GM10248 (cell line): Measurements from ENCODE around the gene NR5A2.

Source experiments
- CTCF ChIA-PET: fragments of 300-600 bp; sonication (Branson Sonifier 250); formaldehyde crosslinking; extraction: SDS; loops from one replicate; lab custom pipeline; 2021; ENCODE audit warnings: antibody characterized with exemption; lab: Yijun Ruan, JAX
- POLR2A ChIA-PET: fragments of 350-650 bp; sonication (Branson Sonifier 250); formaldehyde crosslinking; extraction: SDS; loops from one replicate; lab custom pipeline; 2020; ENCODE audit warnings: antibody characterized with exemption; lab: Yijun Ruan, JAX
- DNase-seq: peaks from one replicate; pipeline ENCODE4 v3.0.0; 2012; ENCODE audit errors: extremely low spot score
- TF ChIP-seq, protein P1 (sequence below): IDR thresholded peaks from 2 replicates; pipeline ENCODE4 v1.5.1; 2012; ENCODE audit warnings: mild to moderate bottlenecking, low read depth; ENCODE audit errors: extremely low read depth, missing control alignments, control extremely low read depth

NR5A2 gene

DNA sequence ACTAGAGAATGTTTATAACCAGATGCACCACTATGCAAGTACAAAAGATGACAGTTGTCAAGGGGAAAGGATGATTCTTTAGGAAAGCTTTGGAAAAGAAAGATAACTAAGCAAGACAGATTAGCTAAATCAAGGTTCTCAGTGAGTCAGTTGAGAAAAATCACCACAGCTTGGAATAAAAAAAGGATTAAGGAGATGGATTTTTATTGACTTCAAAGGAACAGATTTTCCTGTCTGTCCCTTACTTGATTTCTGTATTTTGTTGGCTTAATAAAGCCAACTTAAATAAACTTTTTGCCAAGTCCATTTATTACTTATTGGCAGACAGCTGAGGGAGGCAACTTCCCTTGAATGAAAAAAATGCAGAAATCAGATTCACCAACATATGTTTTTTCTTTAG lies 93.9 kb downstream of the NR5A2 start:
- TF ChIP-seq, protein P1, sequence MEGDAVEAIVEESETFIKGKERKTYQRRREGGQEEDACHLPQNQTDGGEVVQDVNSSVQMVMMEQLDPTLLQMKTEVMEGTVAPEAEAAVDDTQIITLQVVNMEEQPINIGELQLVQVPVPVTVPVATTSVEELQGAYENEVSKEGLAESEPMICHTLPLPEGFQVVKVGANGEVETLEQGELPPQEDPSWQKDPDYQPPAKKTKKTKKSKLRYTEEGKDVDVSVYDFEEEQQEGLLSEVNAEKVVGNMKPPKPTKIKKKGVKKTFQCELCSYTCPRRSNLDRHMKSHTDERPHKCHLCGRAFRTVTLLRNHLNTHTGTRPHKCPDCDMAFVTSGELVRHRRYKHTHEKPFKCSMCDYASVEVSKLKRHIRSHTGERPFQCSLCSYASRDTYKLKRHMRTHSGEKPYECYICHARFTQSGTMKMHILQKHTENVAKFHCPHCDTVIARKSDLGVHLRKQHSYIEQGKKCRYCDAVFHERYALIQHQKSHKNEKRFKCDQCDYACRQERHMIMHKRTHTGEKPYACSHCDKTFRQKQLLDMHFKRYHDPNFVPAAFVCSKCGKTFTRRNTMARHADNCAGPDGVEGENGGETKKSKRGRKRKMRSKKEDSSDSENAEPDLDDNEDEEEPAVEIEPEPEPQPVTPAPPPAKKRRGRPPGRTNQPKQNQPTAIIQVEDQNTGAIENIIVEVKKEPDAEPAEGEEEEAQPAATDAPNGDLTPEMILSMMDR: no peak
- DNase-seq: no peak
- POLR2A ChIA-PET: no interaction called here
- CTCF ChIA-PET: no interaction called here

DNA sequence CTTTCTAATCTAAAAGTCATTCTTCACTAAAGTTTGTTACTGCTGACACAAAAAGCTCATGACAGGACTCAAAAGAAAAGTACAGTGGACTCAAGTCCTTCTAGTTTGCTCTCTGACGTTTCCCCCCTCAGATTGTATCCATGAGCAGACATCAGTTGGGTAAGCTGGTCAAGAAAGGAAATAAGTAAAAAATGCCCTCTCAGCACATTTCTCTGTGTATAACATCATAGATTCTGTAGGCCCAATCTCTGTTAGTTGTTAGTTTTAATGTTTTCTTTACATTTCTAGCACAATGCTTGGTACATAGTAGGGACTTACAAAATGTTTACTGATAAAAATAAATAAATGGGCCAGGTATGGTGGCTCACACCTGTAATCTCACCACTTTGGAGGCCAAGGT lies 96.8 kb downstream of the NR5A2 start:
- DNase-seq: no peak
- TF ChIP-seq, protein P1: no peak
- POLR2A ChIA-PET: no interaction called here
- CTCF ChIA-PET: interaction anchor here (1.1 to 1.8 kb wide), 3 partner anchors 16 to 434 kb away, joined by 3 to 7 read pairs (median 3); no protein-coding TSS in a partner anchor

DNA sequence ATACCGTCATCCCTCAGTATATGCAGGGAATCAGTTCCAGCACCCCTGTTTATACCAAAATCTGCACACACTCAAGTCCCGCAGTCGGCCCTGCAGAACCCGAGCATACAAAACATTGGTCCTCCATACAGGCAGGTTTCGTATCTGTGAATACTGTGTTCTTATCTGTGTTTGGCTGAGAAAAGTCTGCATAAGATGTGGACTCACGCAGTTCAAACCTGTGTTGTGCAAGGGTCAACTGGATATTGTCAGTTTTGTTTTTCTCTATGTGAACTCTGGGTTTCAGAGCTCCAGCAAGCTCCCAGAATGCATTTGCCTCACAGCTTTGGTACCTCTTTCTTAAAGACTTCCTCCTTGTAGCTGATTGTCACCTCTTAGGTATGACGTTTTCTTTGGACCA lies 100.6 kb downstream of the NR5A2 start:
- POLR2A ChIA-PET: no interaction called here
- TF ChIP-seq, protein P1: no peak
- CTCF ChIA-PET: interaction anchor here (0.9 to 2.2 kb wide), 4 partner anchors 11 to 179 kb away, joined by 3 to 12 read pairs (median 4); no protein-coding TSS in a partner anchor
- no peak for DNase-seq

DNA sequence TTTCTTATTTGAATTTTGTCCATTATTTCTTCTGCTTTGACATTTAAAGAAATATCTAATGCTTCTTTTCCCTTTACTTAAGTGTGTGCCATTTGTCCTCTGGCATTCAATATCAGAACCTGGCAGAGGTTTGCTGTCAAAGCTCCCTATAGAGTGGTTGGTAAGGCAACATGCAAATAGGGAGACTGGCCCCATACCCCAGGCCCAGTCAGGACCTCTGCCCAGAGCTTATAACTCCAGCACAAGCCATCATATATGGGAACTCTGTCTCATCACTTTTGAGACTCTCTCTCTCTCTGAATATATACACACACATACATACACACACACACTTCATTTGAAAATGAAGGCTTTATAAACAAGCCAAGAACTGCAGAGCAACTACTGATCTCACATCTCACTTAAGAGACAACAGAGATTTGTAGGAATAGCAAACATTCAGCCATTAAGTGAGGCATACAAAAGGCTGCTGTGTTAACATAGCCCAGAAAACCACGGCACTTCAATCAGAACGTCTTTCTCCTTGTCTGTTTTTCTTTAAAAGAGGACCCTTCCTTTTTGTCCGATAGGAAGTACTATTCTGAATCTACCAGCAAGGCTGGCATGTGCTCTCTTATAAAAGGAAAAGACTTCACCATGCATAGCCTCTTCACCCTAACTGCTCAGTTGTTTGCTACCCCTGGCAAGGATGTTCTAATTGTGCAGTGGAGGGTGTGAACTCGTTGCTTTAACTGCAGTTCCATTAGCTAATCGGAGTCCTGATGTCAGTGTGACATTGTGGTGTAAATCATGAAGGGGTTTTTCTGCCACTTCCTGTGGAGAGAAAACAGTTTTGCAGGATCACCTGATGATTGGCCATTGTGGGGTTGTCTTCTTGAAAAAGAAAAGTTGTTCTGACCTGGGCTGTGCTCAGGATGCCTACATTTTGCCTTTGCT lies 101.7 kb downstream of the NR5A2 start:
- TF ChIP-seq, protein P1: no peak
- ChIA-PET POLR2A (no interaction called here), CTCF (interaction anchor here (0.9 to 2.2 kb wide), 4 partner anchors 10 to 178 kb away, joined by 3 to 12 read pairs (median 4); no protein-coding TSS in a partner anchor)
- DNase-seq: no peak

DNA sequence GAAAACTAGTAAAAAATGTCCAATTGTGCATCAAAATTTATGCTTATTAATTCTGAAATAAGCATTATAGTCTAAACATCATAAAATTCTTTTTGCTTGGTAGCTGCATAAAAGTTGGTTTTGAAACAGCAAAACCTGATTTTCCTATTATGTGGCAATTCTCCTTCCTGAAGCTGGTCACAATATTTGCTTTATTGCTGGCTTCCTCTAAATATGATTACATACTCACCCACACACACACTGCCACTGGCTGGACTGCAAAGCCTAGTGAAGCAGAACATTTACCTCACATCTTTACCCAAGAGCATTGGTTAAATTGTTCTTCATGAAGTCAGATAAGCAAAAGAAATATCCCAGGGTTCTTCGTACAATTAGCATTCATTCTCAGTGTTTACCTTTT lies 103.0 kb downstream of the NR5A2 start:
- TF ChIP-seq, protein P1: no peak
- no peak for DNase-seq
- POLR2A ChIA-PET: no interaction called here
- CTCF ChIA-PET: interaction anchor here (1.0 kb wide), 1 partner anchor 358 kb away, joined by 3 read pairs; no protein-coding TSS in a partner anchor

DNA sequence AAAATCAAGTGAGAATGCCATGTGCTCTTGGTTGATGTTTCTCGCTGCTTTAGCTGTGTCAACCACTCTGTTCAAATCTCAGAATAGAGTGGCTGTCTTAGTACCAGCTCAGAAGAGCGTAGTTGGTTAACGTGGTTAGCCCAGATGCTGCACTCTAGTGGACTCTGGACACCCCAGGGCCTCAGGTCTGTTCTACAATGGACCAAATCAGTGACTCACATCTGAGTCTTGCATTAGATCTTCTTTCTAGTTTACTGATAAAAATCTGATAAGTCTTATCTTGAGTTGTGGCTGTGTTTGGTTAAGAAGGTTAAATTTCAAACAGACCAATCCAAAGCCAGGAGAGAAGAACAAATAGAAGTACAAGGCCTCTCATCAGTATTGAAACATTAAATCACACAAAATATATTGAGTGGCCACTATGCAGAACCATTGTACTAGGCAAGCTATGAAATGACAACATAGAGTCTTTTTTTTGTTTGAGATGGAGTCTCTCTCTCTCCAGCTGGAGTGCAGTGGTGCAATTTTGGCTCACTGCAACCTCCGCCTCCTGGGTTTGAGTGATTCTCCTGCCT lies 104.1 kb downstream of the NR5A2 start:
- POLR2A ChIA-PET: no interaction called here
- CTCF ChIA-PET: no interaction called here
- TF ChIP-seq, protein P1: no peak
- no peak for DNase-seq
